Inflammatory macrophage treated with lipopolysaccharide for 1 hour (primary cell): ENCODE results near the gene PGRMC1.
"Not testable (repeated sequence)": the region's sequence is repeated elsewhere in the genome, so short reads cannot be mapped to it uniquely, and the experiment has no call there.

Source experiments
- DNase-seq, 2 donors: peaks; one replicate each; pipeline ENCODE4 v3.0.0-alpha.2; 2020 to 2022

PGRMC1 gene

GRCh38 chrX:119236623-119237561 is 807 bp downstream of the PGRMC1 start:
- DNase-seq = no peak

DNA sequence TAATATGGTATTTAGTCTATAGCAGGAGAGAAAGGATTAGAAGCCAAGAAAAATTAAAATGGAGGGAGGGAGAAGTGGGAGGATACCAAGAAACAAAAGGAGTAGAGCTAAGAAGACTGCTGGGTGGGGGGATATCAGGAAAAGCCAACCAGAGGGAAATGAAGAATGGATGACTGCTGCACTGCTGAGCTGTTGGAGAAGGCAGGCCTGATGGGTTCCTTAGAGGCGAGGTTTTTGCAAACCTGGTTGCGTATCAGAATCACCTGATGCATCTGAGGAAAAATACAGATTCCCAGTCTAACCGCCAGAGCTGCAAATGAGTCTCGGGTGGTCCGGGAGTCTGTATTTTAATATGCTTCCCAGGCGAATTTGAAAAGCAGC is 1.5 kb downstream of the PGRMC1 start:
- DNase-seq = no peak

DNA sequence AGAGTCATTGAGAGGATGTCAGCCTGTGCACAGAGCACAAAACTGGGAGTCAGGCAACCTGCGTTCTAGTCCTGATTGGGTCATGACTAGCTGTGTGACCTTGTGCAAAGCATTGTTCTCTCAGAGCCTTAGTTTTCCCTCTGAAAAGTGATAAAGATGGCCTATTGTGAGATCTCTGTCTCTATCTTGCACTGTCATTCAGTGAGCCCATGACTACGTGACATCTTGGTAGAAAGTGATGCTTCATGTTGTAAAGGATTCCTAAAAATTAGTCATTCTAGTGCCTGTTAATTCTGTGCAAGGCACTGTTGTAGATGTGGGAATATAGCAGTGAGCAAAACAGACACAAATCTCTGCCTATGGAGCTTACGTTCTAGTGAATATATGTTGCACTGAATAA is 2.5 kb downstream of the PGRMC1 start:
- no peak for DNase-seq

GRCh38 chrX:119240356-119240755 is 4.3 kb downstream of the PGRMC1 start:
- no peak for DNase-seq

- no peak for DNase-seq
Observed at GRCh38 chrX:119247702-119248101, 11.6 kb downstream of the PGRMC1 start.

GRCh38 chrX:119249891-119250290 is 13.8 kb downstream of the PGRMC1 start:
- no peak for DNase-seq

DNA sequence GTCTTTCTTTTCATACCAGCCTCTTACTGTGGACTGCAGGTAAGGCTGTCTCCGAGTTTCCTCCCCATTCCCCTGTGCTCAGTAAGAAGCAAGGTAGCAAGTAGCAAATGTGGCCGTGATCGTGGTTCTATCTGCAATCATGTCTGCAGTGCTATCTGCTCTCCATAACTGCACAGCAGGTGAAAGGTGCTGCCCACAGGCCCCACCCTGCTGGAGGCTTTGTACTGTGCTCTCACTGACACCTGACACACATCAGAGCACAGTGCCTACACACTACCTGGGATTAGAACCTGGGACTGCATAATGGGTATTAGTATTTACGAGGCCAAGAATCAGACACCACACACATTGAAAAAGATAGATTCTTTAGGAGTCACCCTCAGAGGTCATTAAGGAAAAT is 15.3 kb downstream of the PGRMC1 start:
- no peak for DNase-seq

DNA sequence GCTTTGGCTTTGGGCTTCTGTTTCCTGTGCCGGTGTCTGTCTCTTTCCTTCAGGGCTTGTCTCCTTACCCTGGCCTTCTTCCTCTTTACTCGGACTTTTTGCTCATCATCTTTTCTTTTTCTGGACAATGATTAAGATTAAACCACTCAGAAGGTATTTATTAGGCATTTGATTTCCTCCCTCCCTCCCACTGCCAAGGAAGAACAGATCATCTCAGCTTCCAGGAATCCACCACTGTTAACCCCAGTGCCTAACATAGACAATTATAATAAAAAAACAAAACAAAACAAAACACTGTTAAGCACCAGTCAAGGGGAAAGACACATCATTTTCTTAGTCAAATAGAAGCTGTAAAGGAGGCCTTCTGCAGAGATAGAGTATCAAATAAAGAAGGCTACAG is 16.6 kb downstream of the PGRMC1 start:
- DNase-seq = no peak

GRCh38 chrX:119266364-119266995 is 30.4 kb downstream of the PGRMC1 start:
- DNase-seq = peak; percentile 24 to 42

DNA sequence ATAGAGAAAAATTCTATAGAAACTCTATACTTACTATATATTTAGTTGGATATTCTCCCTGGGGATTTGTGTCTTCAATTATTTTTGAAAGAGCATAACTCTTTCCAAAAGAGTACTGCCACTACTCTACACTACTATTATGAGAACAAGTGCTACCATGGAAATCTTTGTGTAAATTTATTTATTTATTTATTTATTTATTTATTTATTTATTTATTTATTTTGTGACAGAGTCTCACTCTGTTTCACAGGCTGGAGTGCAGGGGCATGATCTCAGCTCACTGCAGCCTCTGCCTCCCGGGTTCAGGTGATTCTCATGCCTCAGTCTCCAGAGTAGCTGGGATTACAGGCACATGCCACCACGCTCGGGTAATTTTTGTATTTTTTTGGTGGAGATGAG is 31.0 kb downstream of the PGRMC1 start:
- DNase-seq = not testable (repeated sequence)

DNA sequence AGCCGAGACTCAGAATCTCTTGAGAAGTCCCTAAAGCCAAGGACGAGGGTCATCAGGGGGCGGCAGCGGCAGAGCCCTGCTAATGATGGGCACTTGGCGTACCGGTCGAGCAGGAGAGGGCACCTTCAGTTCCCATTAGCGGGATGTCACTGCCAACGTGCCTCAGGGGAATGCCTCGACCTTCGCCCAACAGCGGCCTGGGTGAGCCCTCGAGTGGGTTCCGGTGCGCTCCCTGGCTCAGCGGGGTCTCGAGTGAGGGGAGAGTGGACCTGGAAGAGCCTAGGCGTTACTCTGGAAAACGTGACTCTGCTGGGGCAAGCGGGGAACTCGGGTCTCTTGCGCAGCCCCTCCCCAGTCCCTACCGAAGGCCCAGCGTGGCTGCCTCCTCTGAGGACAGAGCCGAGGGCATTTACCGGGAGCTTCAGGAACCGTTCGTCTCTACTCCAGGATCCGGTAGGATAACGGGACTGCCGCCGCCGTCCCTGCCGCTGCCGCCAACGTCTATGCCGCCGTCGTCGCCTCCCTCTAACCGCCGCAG is 36.9 kb downstream of the PGRMC1 start:
- no peak for DNase-seq

DNA sequence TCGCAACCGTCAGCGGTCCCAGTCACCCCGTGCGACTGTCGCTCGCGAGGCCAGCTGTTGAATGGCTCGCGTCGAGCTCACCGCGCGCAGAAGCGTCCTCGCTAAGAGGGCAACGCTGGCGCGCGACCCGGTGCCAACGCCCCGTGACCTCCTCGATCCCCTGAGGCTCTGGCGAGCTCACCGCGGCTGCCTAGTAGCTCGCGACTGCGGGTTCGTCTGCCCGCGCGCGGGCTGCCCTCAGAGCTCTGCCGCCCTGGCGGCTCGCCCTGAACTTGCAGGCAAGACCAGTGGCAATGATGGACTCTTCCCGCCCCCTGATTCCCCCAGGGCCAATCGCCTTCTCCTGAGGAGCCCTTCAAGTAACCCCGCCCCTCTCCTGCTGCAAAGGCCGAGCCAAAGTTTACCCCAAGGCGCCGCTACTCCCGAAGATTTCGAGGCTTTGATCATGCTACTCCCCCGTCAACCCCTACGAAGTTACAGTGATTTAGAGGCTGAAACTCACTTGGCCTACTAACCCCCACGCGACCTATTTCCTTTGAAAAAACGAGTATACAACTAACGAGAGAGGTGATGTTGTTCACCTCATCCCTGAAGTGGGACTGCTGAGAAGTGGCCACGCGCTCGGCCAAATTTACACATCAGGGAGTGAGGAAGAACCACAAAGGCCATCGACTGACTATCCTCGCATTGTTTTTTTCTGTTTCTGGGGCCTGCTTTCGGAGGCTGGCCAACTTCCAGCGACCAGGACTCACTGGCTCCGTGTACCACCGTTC is 37.5 kb downstream of the PGRMC1 start:
- peak; percentile 34 for DNase-seq

- not testable (repeated sequence) for DNase-seq
Observed at GRCh38 chrX:119282347-119282746, 46.3 kb downstream of the PGRMC1 start.

- no peak for DNase-seq
Observed at GRCh38 chrX:119288890-119289393, 52.9 kb downstream of the PGRMC1 start.

GRCh38 chrX:119290476-119290875 is 54.4 kb downstream of the PGRMC1 start:
- DNase-seq = no peak

DNA sequence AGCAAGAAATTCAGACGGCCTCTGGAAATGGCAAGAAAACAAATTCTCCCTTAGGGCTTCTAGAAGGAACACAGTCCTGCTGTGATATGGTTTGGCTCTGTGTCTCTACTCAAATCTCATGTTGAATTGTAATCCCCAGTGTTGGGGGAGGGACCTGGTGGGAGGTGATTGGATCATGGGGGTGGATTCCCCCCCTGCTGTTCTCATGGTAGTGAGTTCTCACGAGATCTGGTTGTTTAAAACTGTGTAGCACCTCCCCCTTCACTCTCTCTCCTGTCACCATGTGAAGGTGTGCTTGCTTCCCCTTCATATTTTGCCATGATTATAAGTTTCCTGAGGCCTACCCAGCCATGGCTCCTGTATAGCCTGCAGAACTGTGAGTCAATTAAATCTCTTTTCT is 55.2 kb downstream of the PGRMC1 start:
- DNase-seq = not testable (repeated sequence)

DNA sequence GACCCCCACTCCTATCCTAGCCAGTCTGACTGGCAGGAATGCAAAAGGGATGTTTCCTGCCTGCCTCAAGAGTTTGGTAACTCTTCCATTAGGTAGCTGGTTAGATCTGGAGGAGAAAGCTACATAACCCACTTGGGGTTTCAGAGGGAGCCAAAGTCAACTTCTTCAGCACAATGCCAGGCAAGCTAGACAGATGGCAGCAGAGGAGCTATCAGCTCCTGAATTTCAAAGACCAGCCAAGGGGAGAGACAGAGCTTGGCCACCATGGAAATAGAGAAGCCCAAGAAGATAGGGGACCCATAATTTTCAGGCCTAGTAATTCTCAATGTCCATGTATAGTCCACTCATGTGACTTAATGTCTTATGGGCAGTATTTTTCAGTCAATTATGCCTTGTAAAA is 56.4 kb downstream of the PGRMC1 start:
- DNase-seq = no peak
